Body of pancreas (tissue), 4 donors: ENCODE results near the gene SH2D3A.

ENCODE experiments used
- CTCF ChIP-seq, 7 experiments: fragments of 450-650 bp in 4 of 7; fragments of 200-600 bp in 3 of 7; sonication (generic) in 3 of 7; IDR thresholded peaks; one replicate each; pipeline ENCODE4 v1.5.1; 2016 to 2019; ENCODE audit warnings: antibody characterized with exemption in 7 of 7
- POLR2A ChIP-seq, 3 donors: fragments of 450-650 bp; IDR thresholded peaks; one replicate each; pipeline ENCODE4 v1.6.1; 2016; ENCODE audit warnings: antibody characterized with exemption in 3 of 3, mild to moderate bottlenecking in 2 of 3

- TF ChIP-seq CTCF (IDR thresholded peaks at IDR 0.05) (no peak), POLR2A (IDR thresholded peaks at IDR 0.05) (no peak)
Observed at GRCh38 chr19:6752256-6753177, 14.7 kb downstream of the SH2D3A start.
